ENCODE measurements around the gene OSGIN1.
A peak's percentile ranks its signal among the peaks of the same experiment; 100 is the strongest.
"Not testable (repeated sequence)": the region's sequence is repeated elsewhere in the genome, so short reads cannot be mapped to it uniquely, and the experiment has no call there.

The OSGIN1 gene

GRCh38 chr16:83948914-83949723 is 3.9 kb upstream of the OSGIN1 start:
- no peak for TF ChIP-seq CTCF (IDR thresholded peaks at IDR 0.05)
- Histone ChIP-seq H3K4me3 (no peak overlapping the region), H3K27ac (no peak overlapping the region)
- no peak for DNase-seq (ENCODE audit: low spot score)

GRCh38 chr16:83949724-83950001 is 3.4 kb upstream of the OSGIN1 start:
- Histone ChIP-seq H3K4me3 (no peak overlapping the region), H3K27ac (no peak overlapping the region)
- no peak for TF ChIP-seq CTCF (IDR thresholded peaks at IDR 0.05)
- no peak for DNase-seq (ENCODE audit: low spot score)

- DNase-seq (ENCODE audit: low spot score): not testable (repeated sequence)
Observed at GRCh38 chr16:83950862-83951399, 2.1 kb upstream of the OSGIN1 start.

GRCh38 chr16:83951544-83951943 is 1.5 kb upstream of the OSGIN1 start:
- H3K27ac ChIP-seq: no peak overlapping the region
- TF ChIP-seq CTCF (IDR thresholded peaks at IDR 0.05): no peak
- DNase-seq (ENCODE audit: low spot score): no peak
- H3K4me3 ChIP-seq: no peak overlapping the region

More at GRCh38 chr16:83950862-83951399, 2.1 kb upstream of the OSGIN1 start:
- H3K4me3 ChIP-seq, H3K27ac ChIP-seq: not testable (repeated sequence)

- TF ChIP-seq CTCF (IDR thresholded peaks at IDR 0.05): no peak
- peak overlapping the region; percentile 78 for H3K4me3 ChIP-seq
- H3K27ac ChIP-seq: peak overlapping the region; percentile 96 to 98
- no peak for DNase-seq (ENCODE audit: low spot score)
Observed at GRCh38 chr16:83952587-83952939, 477 bp upstream of the OSGIN1 start.

GRCh38 chr16:83953796-83954576 is 946 bp downstream of the OSGIN1 start:
- Histone ChIP-seq H3K4me3 (peak overlapping the region; percentile 78), H3K27ac (peak overlapping the region; percentile 96 to 98)
- TF ChIP-seq CTCF (IDR thresholded peaks at IDR 0.05): peak; percentile 17
- DNase-seq (ENCODE audit: low spot score): no peak

- peak overlapping the region; percentile 96 to 98 for H3K27ac ChIP-seq
- H3K4me3 ChIP-seq: peak overlapping the region; percentile 78
- DNase-seq (ENCODE audit: low spot score): peak; percentile 82
- TF ChIP-seq CTCF (IDR thresholded peaks at IDR 0.05): no peak
Observed at GRCh38 chr16:83954577-83955016, 1.6 kb downstream of the OSGIN1 start.
